H1 (cell line): ENCODE measurements around the gene CRABP2. TPM values are rescaled to one million over a fixed set of nuclear protein-coding genes. Genes with fewer than 3 reads are reported as not detected.
A peak's percentile ranks its signal among the peaks of the same experiment; 100 is the strongest.

Source experiments
- CTCF ChIA-PET: fragments of 300-600 bp; sonication (Branson Sonifier 250); formaldehyde crosslinking; loops from one replicate; lab custom pipeline; 2021; ENCODE audit not compliant: partially characterized antibody; lab: Charles Lee
- POLR2A ChIA-PET: fragments of 300-600 bp; sonication (Branson Sonifier 250); formaldehyde crosslinking; loops from one replicate; lab custom pipeline; 2021; ENCODE audit warnings: inconsistent platforms; ENCODE audit not compliant: partially characterized antibody; lab: Charles Lee
- DNase-seq, 2 experiments: peaks; one replicate each; pipeline versions ENCODE4 v3.0.0 to v3.0.0-alpha.2; 2010 to 2022; ENCODE audit warnings: low spot score in 2 of 2, low read depth in 1 of 2, mixed read lengths in 1 of 2
- FAIRE-seq: peaks from 2 replicates; lab custom pipeline; 2011; peaks lifted over from hg19 to GRCh38; lab: Jason Lieb, UNC
- H2AFZ ChIP-seq: 2 replicates; pipeline ENCODE4 v1.8.1; 2012; ENCODE audit warnings: low read length, inconsistent platforms
- H2AK5ac ChIP-seq: 2 replicates; pipeline ENCODE4 v1.6.1; 2013; ENCODE audit warnings: low read depth, low read length
- H2BK120ac ChIP-seq: replicated peaks from 2 replicates; pipeline ENCODE3; 2013; ENCODE audit warnings: low read depth, low read length, inconsistent platforms
- H2BK12ac ChIP-seq: 2 replicates; pipeline ENCODE4 v1.6.1; 2013; ENCODE audit warnings: low read depth, low read length
- H2BK15ac ChIP-seq: 2 replicates; pipeline ENCODE4 v1.6.1; 2013; ENCODE audit warnings: low read length
- H2BK20ac ChIP-seq: 2 replicates; pipeline ENCODE4 v1.6.1; 2013; ENCODE audit warnings: low read length
- H2BK5ac ChIP-seq: 2 replicates; pipeline ENCODE4 v1.6.1; 2013; ENCODE audit warnings: low read depth, low read length
- H3K14ac ChIP-seq: 2 replicates; pipeline ENCODE4 v1.6.1; 2013; ENCODE audit warnings: inconsistent platforms; ENCODE audit not compliant: insufficient read length
- H3K18ac ChIP-seq: 2 replicates; pipeline ENCODE4 v1.6.1; 2013; ENCODE audit warnings: low read length; ENCODE audit errors: extremely low read depth
- H3K23ac ChIP-seq: 2 replicates; pipeline ENCODE4 v1.6.1; 2013; ENCODE audit warnings: inconsistent platforms; ENCODE audit not compliant: insufficient read length
- H3K23me2 ChIP-seq: 2 replicates; pipeline ENCODE4 v1.6.1; 2013; ENCODE audit warnings: low read depth, low read length
- H3K27ac ChIP-seq: 2 replicates; pipeline ENCODE4 v1.6.1; 2011; ENCODE audit warnings: low read depth, low read length, inconsistent platforms
- H3K27me3 ChIP-seq, 4 experiments: replicated peaks in 1 of 4; 1 replicate in 1 of 4; 2 replicates in 3 of 4; pipeline versions ENCODE4 v1.6.1 to v1.8.1; 2011 to 2013; ENCODE audit warnings: low read length in 3 of 4, mild to moderate bottlenecking in 3 of 4, inconsistent platforms in 2 of 4, mixed read lengths in 2 of 4, moderate library complexity in 1 of 4; ENCODE audit not compliant: control insufficient read depth in 3 of 4, insufficient read depth in 3 of 4; ENCODE audit errors: extremely low read depth in 1 of 4
- H3K36me3 ChIP-seq, 4 experiments: 2 replicates each; pipeline versions ENCODE4 v1.6.1 to v1.8.1; 2011 to 2013; ENCODE audit warnings: mild to moderate bottlenecking in 4 of 4, low read length in 3 of 4, moderate library complexity in 2 of 4, control low read depth in 1 of 4, inconsistent platforms in 1 of 4; ENCODE audit not compliant: insufficient read depth in 4 of 4, control insufficient read depth in 2 of 4
- H3K4ac ChIP-seq: replicated peaks from 2 replicates; pipeline ENCODE3; 2013; ENCODE audit warnings: low read length, low read depth, mixed read lengths, inconsistent platforms; ENCODE audit not compliant: insufficient read length
- H3K4me1 ChIP-seq, 4 experiments: replicated peaks in 1 of 4; 1 replicate in 1 of 4; 2 replicates in 3 of 4; pipeline versions ENCODE4 v1.6.1 to v1.8.1; 2011 to 2013; ENCODE audit warnings: low read length in 3 of 4, inconsistent platforms in 2 of 4, mixed read lengths in 1 of 4; ENCODE audit not compliant: insufficient read depth in 4 of 4, control insufficient read depth in 3 of 4
- H3K4me2 ChIP-seq, 2 experiments: 2 replicates each; pipeline versions ENCODE4 v1.6.1 to v1.8.1; 2011 to 2013; ENCODE audit warnings: low read depth in 2 of 2, low read length in 2 of 2, control low read depth in 1 of 2, inconsistent platforms in 1 of 2, mild to moderate bottlenecking in 1 of 2; ENCODE audit not compliant: insufficient read depth in 1 of 2
- H3K4me3 ChIP-seq, 4 experiments: fragments of 200-600, 300-600 bp in 1 of 4; sonication (generic), shearing (Covaris generic), sonication (Bioruptor Twin) in 1 of 4; 2 replicates each; pipeline versions ENCODE4 v1.5.1 to v1.8.1; 2011 to 2016; ENCODE audit warnings: low read length in 4 of 4, low read depth in 3 of 4, control low read depth in 2 of 4, inconsistent platforms in 2 of 4, mild to moderate bottlenecking in 2 of 4, mixed read lengths in 1 of 4, moderate library complexity in 1 of 4; ENCODE audit not compliant: insufficient read depth in 2 of 4; ENCODE audit errors: extremely low read depth in 1 of 4
- H3K56ac ChIP-seq: replicated peaks from 2 replicates; pipeline ENCODE3; 2013; ENCODE audit warnings: low read depth, mild to moderate bottlenecking, mixed read lengths, low read length, inconsistent platforms; ENCODE audit not compliant: insufficient read length
- H3K79me1 ChIP-seq: 2 replicates; pipeline ENCODE4 v1.6.1; 2013; ENCODE audit warnings: low read depth, low read length, control low read depth
- H3K79me2 ChIP-seq, 2 experiments: 2 replicates each; pipeline versions ENCODE4 v1.6.1 to v1.8.1; 2012 to 2013; ENCODE audit warnings: low read length in 2 of 2, mild to moderate bottlenecking in 2 of 2, inconsistent platforms in 1 of 2; ENCODE audit not compliant: insufficient read depth in 2 of 2, control insufficient read depth in 1 of 2
- H3K9ac ChIP-seq, 4 experiments: replicated peaks in 1 of 4; 1 replicate in 1 of 4; 2 replicates in 3 of 4; pipeline versions ENCODE4 v1.6.1 to v1.8.1; 2011 to 2013; ENCODE audit warnings: low read depth in 3 of 4, low read length in 3 of 4, control low read depth in 2 of 4, mild to moderate bottlenecking in 2 of 4, moderate library complexity in 2 of 4, inconsistent platforms in 1 of 4; ENCODE audit errors: extremely low read depth in 1 of 4
- H3K9me3 ChIP-seq, 2 experiments: 2 replicates each; pipeline versions ENCODE4 v1.6.1 to v1.8.1; 2012 to 2013; ENCODE audit warnings: mild to moderate bottlenecking in 2 of 2, moderate library complexity in 2 of 2, control low read depth in 1 of 2, inconsistent platforms in 1 of 2, low read depth in 1 of 2, low read length in 1 of 2, mixed read lengths in 1 of 2; ENCODE audit not compliant: insufficient read depth in 2 of 2
- H4K20me1 ChIP-seq, 2 experiments: replicated peaks in 1 of 2; 2 replicates each; pipeline versions ENCODE3 to v1.8.1; 2011 to 2013; ENCODE audit warnings: inconsistent platforms in 2 of 2, low read length in 2 of 2, mild to moderate bottlenecking in 1 of 2; ENCODE audit not compliant: insufficient read depth in 2 of 2, control insufficient read depth in 1 of 2
- H4K5ac ChIP-seq: 2 replicates; pipeline ENCODE4 v1.6.1; 2013; ENCODE audit warnings: low read length, low read depth, mixed read lengths, inconsistent platforms; ENCODE audit not compliant: insufficient read length
- H4K8ac ChIP-seq: 2 replicates; pipeline ENCODE4 v1.8.0; 2013; ENCODE audit warnings: mild to moderate bottlenecking, moderate library complexity, low read length, inconsistent platforms; ENCODE audit not compliant: insufficient read depth; ENCODE audit errors: extremely low read depth
- H4K91ac ChIP-seq: replicated peaks from 2 replicates; pipeline ENCODE3; 2013; ENCODE audit warnings: low read length, mixed read lengths, inconsistent platforms; ENCODE audit not compliant: insufficient read length
- CBX5 ChIP-seq: fragments of 300-800, 300-1000 bp; sonication (generic); IDR thresholded peaks from 2 replicates; pipeline ENCODE4 v1.7.1; 2016; ENCODE audit warnings: antibody characterized with exemption, low read length, low read depth
- CREB1 ChIP-seq: IDR thresholded peaks from 2 replicates; pipeline ENCODE4 v1.6.1; 2012; ENCODE audit warnings: inconsistent platforms
- HDAC2 ChIP-seq, 2 experiments: fragments of 300-600 bp in 1 of 2; sonication (generic) in 1 of 2; IDR thresholded peaks; 2 replicates each; pipeline ENCODE4 v1.6.1; 2011 to 2012; ENCODE audit warnings: low read depth in 2 of 2, low read length in 2 of 2, mild to moderate bottlenecking in 2 of 2, moderate library complexity in 2 of 2, borderline replicate concordance in 1 of 2, inconsistent platforms in 1 of 2
- JUN ChIP-seq: IDR thresholded peaks from 2 replicates; pipeline ENCODE4 v1.6.1; 2011; ENCODE audit warnings: low read depth, mild to moderate bottlenecking, improper control_type of control experiment, low read length
- KDM5A ChIP-seq: fragments of 200-600 bp; IDR thresholded peaks from 2 replicates; pipeline ENCODE4 v1.7.1; 2012; ENCODE audit warnings: mild to moderate bottlenecking, low read length, inconsistent platforms, mixed read lengths
- RBBP5 ChIP-seq: IDR thresholded peaks from 2 replicates; pipeline ENCODE4 v1.7.1; 2012; ENCODE audit warnings: low read depth, mild to moderate bottlenecking, inconsistent platforms, low read length, moderate library complexity, borderline replicate concordance
- SAP30 ChIP-seq: fragments of 300-600 bp; sonication (generic); IDR thresholded peaks from 2 replicates; pipeline ENCODE4 v1.7.1; 2012; ENCODE audit warnings: low read length, moderate library complexity, mild to moderate bottlenecking, inconsistent platforms; ENCODE audit not compliant: insufficient read depth, insufficient replicate concordance
- SIRT6 ChIP-seq: IDR thresholded peaks from one replicate; pipeline ENCODE4 v1.7.1; 2012; ENCODE audit warnings: low read length, inconsistent platforms
- TAF1 ChIP-seq: IDR thresholded peaks from 2 replicates; pipeline ENCODE4 v1.6.1; 2011; ENCODE audit warnings: mild to moderate bottlenecking, low read depth, low read length
- TEAD4 ChIP-seq: IDR thresholded peaks from 2 replicates; pipeline ENCODE4 v1.6.1; 2012; ENCODE audit warnings: low read depth, low read length, inconsistent platforms, mixed read lengths
- USF2 ChIP-seq: IDR thresholded peaks from 2 replicates; pipeline ENCODE4 v1.6.1; 2011; ENCODE audit warnings: low read length, improper control_type of control experiment
- WGBS, 2 experiments: shearing (Covaris generic) in 1 of 2; methylation state at CpG; one replicate each; pipeline versions ENCODE4 v1.1.6 to v1.1.7; 2013 to 2015; ENCODE audit warnings: low lambda C conversion rate in 2 of 2, mixed read lengths in 2 of 2, inconsistent platforms in 1 of 2, low coverage in 1 of 2, missing lambda C conversion rate in 1 of 2; ENCODE audit not compliant: insufficient replicate concordance in 2 of 2, insufficient coverage in 1 of 2, insufficient read length in 1 of 2; ENCODE audit errors: extremely low coverage in 1 of 2, missing lambda C conversion rate in 1 of 2; 5-methylcytosine and 5-hydroxymethylcytosine counted together
- polyA plus RNA-seq, 7 experiments: library from polyadenylated mRNA; depleted of rRNA in 3 of 7; stranded (reverse) in 5 of 7; unstranded in 2 of 7; fragments of >200 nt in 5 of 7; fragments of 200-250 nt in 2 of 7; gene quantifications; 1 replicate in 5 of 7; 2 replicates in 1 of 7; 4 replicates in 1 of 7; pipeline versions ENCODE4 v1.2.1 to v1.2.3, GENCODE V29; 2011 to 2013; ENCODE audit warnings: missing spikeins in 2 of 7, mixed read lengths in 2 of 7
- total RNA-seq: library from RNA; stranded (reverse); fragmentation: NEBNext Ultra II Directional; extraction: Animal tissue kit (Norgen Biotek cat#: 25700); gene quantifications from 2 replicates; pipeline ENCODE4 v1.2.1, GENCODE V29; 2021

The CRABP2 gene
- total and polyA plus RNA-seq, 2 of the 8 experiments (the other 6 are each of a cell fraction or from before 2014, with no cell fraction given), result 69.2 to 119 TPM

GRCh38 chr1:156703336-156703735 lies 2.0 kb downstream of the CRABP2 start:
- DNase-seq (no peak), FAIRE-seq (no peak)
- Histone ChIP-seq H3K4ac (no peak overlapping the region), H3K23ac (no peak overlapping the region), H2BK15ac (no peak overlapping the region), H2BK5ac (no peak overlapping the region), H3K9ac (no peak overlapping the region), H2BK20ac (no peak overlapping the region), H2AK5ac (no peak overlapping the region), H4K20me1 (peaks cover 6 to 14% of the 10 kb centered on the region in 2 experiments), H3K18ac (peak overlapping the region; percentile 24; the same call in 1 of the 2 replicates), H4K91ac (no peak overlapping the region), H3K4me2 (peak overlapping the region; percentile 77 to 94), H3K36me3 (peaks cover 14 to 38% (median 26%) of the 10 kb centered on the region in 4 experiments), H4K5ac (no peak overlapping the region), H3K56ac (no peak overlapping the region), H3K14ac (no peak overlapping the region), H2BK120ac (no peak overlapping the region), H3K79me2 (peaks cover 7 to 24% of the 10 kb centered on the region in 2 experiments; a peak in 2 of 4 replicates), H2BK12ac (no peak overlapping the region), H4K8ac (no peak overlapping the region), H3K27ac (no peak overlapping the region), H3K4me3 (peak overlapping the region; percentile 50 to 80 (median 70); a peak in 5 of 8 replicates), H3K23me2 (peaks cover 31% of the 10 kb centered on the region; the same call in 1 of the 2 replicates), H2AFZ (no peak overlapping the region), H3K27me3 (peaks cover 0 to 19% (median 8%) of the 10 kb centered on the region in 4 experiments; a peak in 4 of 7 replicates), H3K4me1 (peaks cover 15 to 32% (median 22%) of the 10 kb centered on the region in 4 experiments), H3K9me3 (no peaks in the 10 kb centered on the region), H3K79me1 (peaks cover 4% of the 10 kb centered on the region; the same call in 1 of the 2 replicates)
- WGBS, 2 experiments, result 82% methylated on average over 4 of the region's 4 CpGs; no CpG with 5 or more reads in 1 of the 2 experiments
- TF ChIP-seq TAF1 (no peak), USF2 (no peak), KDM5A (no peak), CREB1 (no peak), RBBP5 (no peak), CBX5 (no peak), HDAC2 (IDR thresholded peaks at IDR 0.05; ENCODE audit: borderline replicate concordance in 1 of 2, low read depth in 2 of 2, low read length in 2 of 2) (no peak), TEAD4 (no peak), JUN (no peak), SIRT6 (no peak), SAP30 (no peak)
- CTCF ChIA-PET, result interaction anchor here (1.1 to 66.0 kb wide), 8 partner anchors 2 to 190 kb away, joined by 3 to 4284 read pairs (median 4); partner anchors contain the start of genes CRABP2, HDGF, ISG20L2 and METTL25B
- POLR2A ChIA-PET, result interaction anchor here (1.4 to 16.9 kb wide), 4 partner anchors 10 to 35 kb away, joined by 4 to 530 read pairs (median 100); partner anchors contain the start of genes ISG20L2, METTL25B and NES
